ENCODE results near the gene IGFBP5.
A peak's percentile ranks its signal among the peaks of the same experiment; 100 is the strongest.

Gene IGFBP5

GRCh38 chr2:216648105-216648504 lies 47.2 kb downstream of the IGFBP5 start:
- TF ChIP-seq REST (IDR thresholded peaks at IDR 0.05; ENCODE audit: low read depth) (no peak), FOXM1 (IDR thresholded peaks at IDR 0.05; ENCODE audit: borderline replicate concordance, low read depth) (no peak), TCF12 (IDR thresholded peaks at IDR 0.05; ENCODE audit: low read depth) (no peak), ZBTB7A (IDR thresholded peaks at IDR 0.05; ENCODE audit: low read depth) (no peak), EGR1 (IDR thresholded peaks at IDR 0.05) (no peak), TAF1 (IDR thresholded peaks at IDR 0.05; ENCODE audit: low read depth) (no peak), RAD21 (IDR thresholded peaks at IDR 0.05; ENCODE audit: low read depth) (no peak), CREB1 (IDR thresholded peaks at IDR 0.05; ENCODE audit: low read depth) (no peak), YY1 (IDR thresholded peaks at IDR 0.05; ENCODE audit: low read depth) (no peak), EP300 (IDR thresholded peaks at IDR 0.05; ENCODE audit: borderline replicate concordance) (no peak), CEBPB (IDR thresholded peaks at IDR 0.05) (no peak), NFIC (IDR thresholded peaks at IDR 0.05) (no peak), MAX (IDR thresholded peaks at IDR 0.05) (no peak), TEAD4 (IDR thresholded peaks at IDR 0.05) (no peak), USF1 (IDR thresholded peaks at IDR 0.05) (no peak)

GRCh38 chr2:216646116-216646515 lies 49.2 kb downstream of the IGFBP5 start:
- TF ChIP-seq REST (IDR thresholded peaks at IDR 0.05; ENCODE audit: low read depth) (no peak), EGR1 (IDR thresholded peaks at IDR 0.05) (no peak), FOXM1 (IDR thresholded peaks at IDR 0.05; ENCODE audit: borderline replicate concordance, low read depth) (no peak), MAX (IDR thresholded peaks at IDR 0.05) (no peak), CREB1 (IDR thresholded peaks at IDR 0.05; ENCODE audit: low read depth) (no peak), YY1 (IDR thresholded peaks at IDR 0.05; ENCODE audit: low read depth) (no peak), TCF12 (IDR thresholded peaks at IDR 0.05; ENCODE audit: low read depth) (no peak)

- no peak for TF ChIP-seq RAD21 (IDR thresholded peaks at IDR 0.05; ENCODE audit: low read depth)
- TF ChIP-seq TCF12 (IDR thresholded peaks at IDR 0.05; ENCODE audit: low read depth) = no peak
- TF ChIP-seq EGR1 (IDR thresholded peaks at IDR 0.05) = no peak
- TF ChIP-seq ZBTB7A (IDR thresholded peaks at IDR 0.05; ENCODE audit: low read depth) = no peak
- no peak for TF ChIP-seq CEBPB (IDR thresholded peaks at IDR 0.05)
- TF ChIP-seq USF1 (IDR thresholded peaks at IDR 0.05) = no peak
- no peak for TF ChIP-seq MAX (IDR thresholded peaks at IDR 0.05)
- TF ChIP-seq YY1 (IDR thresholded peaks at IDR 0.05; ENCODE audit: low read depth) = no peak
These were observed 49.8 kb downstream of the IGFBP5 start for GRCh38 chr2:216645636-216645950.

- no peak for TF ChIP-seq EP300 (IDR thresholded peaks at IDR 0.05; ENCODE audit: borderline replicate concordance)
- TF ChIP-seq USF1 (IDR thresholded peaks at IDR 0.05) = no peak
- TF ChIP-seq RAD21 (IDR thresholded peaks at IDR 0.05; ENCODE audit: low read depth) = no peak
These were observed 50.3 kb downstream of the IGFBP5 start for GRCh38 chr2:216644842-216645635.

- TF ChIP-seq RAD21 (IDR thresholded peaks at IDR 0.05; ENCODE audit: low read depth) (no peak), TEAD4 (IDR thresholded peaks at IDR 0.05) (no peak), EP300 (IDR thresholded peaks at IDR 0.05; ENCODE audit: borderline replicate concordance) (0 out of 2 replicates have a peak, but pooled peaks have one; percentile 12), CREB1 (IDR thresholded peaks at IDR 0.05; ENCODE audit: low read depth) (no peak), ZBTB7A (IDR thresholded peaks at IDR 0.05; ENCODE audit: low read depth) (no peak), EGR1 (IDR thresholded peaks at IDR 0.05) (peak; percentile 65; the same call in 1 of the 2 replicates), YY1 (IDR thresholded peaks at IDR 0.05; ENCODE audit: low read depth) (no peak), CEBPB (IDR thresholded peaks at IDR 0.05) (no peak), MAX (IDR thresholded peaks at IDR 0.05) (no peak), REST (IDR thresholded peaks at IDR 0.05; ENCODE audit: low read depth) (no peak), FOXM1 (IDR thresholded peaks at IDR 0.05; ENCODE audit: borderline replicate concordance, low read depth) (no peak), USF1 (IDR thresholded peaks at IDR 0.05) (no peak), TCF12 (IDR thresholded peaks at IDR 0.05; ENCODE audit: low read depth) (no peak; the same call in 1 of the 2 replicates), NFIC (IDR thresholded peaks at IDR 0.05) (peak; percentile 53; the same call in 1 of the 2 replicates), TAF1 (IDR thresholded peaks at IDR 0.05; ENCODE audit: low read depth) (no peak)
These were observed 51.2 kb downstream of the IGFBP5 start for GRCh38 chr2:216643986-216644659.
